Cardiac muscle cell (in vitro differentiated cells and primary cell): ENCODE data around the gene LAMA3. TPM values are rescaled to one million over a fixed set of nuclear protein-coding genes. Genes with fewer than 3 reads are reported as not detected.
A peak's percentile ranks its signal among the peaks of the same experiment; 100 is the strongest.

Experiments
- DNase-seq, 2 donors: peaks; one replicate each; pipeline versions ENCODE4 v3.0.0 to v3.0.0-alpha.2; 2010 to 2017; ENCODE audit warnings: low read depth in 1 of 2, low spot score in 1 of 2
- H3K27ac ChIP-seq: fragments of 200-600 bp; sonication (generic); 2 replicates; pipeline ENCODE4 v1.5.1; 2016
- H3K27me3 ChIP-seq: fragments of 200-600 bp; sonication (generic); 2 replicates; pipeline ENCODE4 v1.6.0; 2016; ENCODE audit warnings: control low read depth
- H3K36me3 ChIP-seq: fragments of 200-600 bp; sonication (generic); 2 replicates; pipeline ENCODE4 v1.5.1; 2016; ENCODE audit warnings: control low read depth
- H3K4me1 ChIP-seq: fragments of 200-600 bp; sonication (generic); 2 replicates; pipeline ENCODE4 v1.8.1; 2017; ENCODE audit warnings: low read depth, mild to moderate bottlenecking, mixed run types
- H3K4me3 ChIP-seq: fragments of 200-600 bp; sonication (generic); 2 replicates; pipeline ENCODE4 v1.5.1; 2016; ENCODE audit warnings: mild to moderate bottlenecking
- H3K9me3 ChIP-seq: fragments of 200-600 bp; sonication (generic); 2 replicates; pipeline ENCODE4 v1.5.1; 2017; ENCODE audit warnings: low read depth, mild to moderate bottlenecking, control low read depth
- polyA plus RNA-seq: library from polyadenylated mRNA; unstranded; fragments of >200 nt; fragmentation: Nextera tagmentation; extraction: Ambion mirVana; gene quantifications from 2 replicates; pipeline ENCODE4 v1.2.1, GENCODE V29; 2016
- total RNA-seq: library from RNA; depleted of rRNA; stranded (reverse); fragments of >200 nt; gene quantifications from 2 replicates; pipeline ENCODE4 v1.2.3, GENCODE V29; 2016
- TF ChIP-seq, protein P1 (sequence below): IDR thresholded peaks from 2 replicates; pipeline ENCODE4 v1.5.1; 2012; ENCODE audit warnings: low read depth, mild to moderate bottlenecking, low read length

Gene LAMA3
- total and polyA plus RNA-seq, 2 experiments from 2014 or later = 0.18 TPM; not detected in 1

DNA sequence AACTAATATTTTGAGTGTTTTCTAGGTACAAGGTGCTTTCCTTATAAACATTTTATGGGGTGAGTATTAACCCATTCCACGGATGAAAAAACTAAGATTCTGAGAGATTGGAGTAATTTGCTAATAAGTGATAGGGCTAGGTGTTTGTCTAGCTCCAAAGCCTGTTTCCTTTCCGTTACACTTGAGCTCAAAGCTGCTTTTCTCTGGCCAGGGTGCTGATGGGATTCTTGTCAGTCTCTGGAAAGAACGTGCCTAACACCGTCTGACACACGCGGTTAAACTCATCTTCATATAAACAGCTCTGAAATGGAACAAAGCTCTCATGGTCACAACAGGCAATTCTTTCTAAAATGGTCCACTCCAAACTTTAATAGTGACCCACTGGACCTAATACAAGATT lies 24.6 kb upstream of the LAMA3 start:
- Histone ChIP-seq H3K27me3 (peaks cover 40% of the 10 kb centered on the region), H3K9me3 (no peaks in the 10 kb centered on the region), H3K4me3 (no peak overlapping the region), H3K27ac (no peak overlapping the region), H3K36me3 (no peaks in the 10 kb centered on the region), H3K4me1 (no peaks in the 10 kb centered on the region)
- peak in 1 of 2 donors; percentile 37 for DNase-seq
- TF ChIP-seq, protein P1, sequence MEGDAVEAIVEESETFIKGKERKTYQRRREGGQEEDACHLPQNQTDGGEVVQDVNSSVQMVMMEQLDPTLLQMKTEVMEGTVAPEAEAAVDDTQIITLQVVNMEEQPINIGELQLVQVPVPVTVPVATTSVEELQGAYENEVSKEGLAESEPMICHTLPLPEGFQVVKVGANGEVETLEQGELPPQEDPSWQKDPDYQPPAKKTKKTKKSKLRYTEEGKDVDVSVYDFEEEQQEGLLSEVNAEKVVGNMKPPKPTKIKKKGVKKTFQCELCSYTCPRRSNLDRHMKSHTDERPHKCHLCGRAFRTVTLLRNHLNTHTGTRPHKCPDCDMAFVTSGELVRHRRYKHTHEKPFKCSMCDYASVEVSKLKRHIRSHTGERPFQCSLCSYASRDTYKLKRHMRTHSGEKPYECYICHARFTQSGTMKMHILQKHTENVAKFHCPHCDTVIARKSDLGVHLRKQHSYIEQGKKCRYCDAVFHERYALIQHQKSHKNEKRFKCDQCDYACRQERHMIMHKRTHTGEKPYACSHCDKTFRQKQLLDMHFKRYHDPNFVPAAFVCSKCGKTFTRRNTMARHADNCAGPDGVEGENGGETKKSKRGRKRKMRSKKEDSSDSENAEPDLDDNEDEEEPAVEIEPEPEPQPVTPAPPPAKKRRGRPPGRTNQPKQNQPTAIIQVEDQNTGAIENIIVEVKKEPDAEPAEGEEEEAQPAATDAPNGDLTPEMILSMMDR = no peak

DNA sequence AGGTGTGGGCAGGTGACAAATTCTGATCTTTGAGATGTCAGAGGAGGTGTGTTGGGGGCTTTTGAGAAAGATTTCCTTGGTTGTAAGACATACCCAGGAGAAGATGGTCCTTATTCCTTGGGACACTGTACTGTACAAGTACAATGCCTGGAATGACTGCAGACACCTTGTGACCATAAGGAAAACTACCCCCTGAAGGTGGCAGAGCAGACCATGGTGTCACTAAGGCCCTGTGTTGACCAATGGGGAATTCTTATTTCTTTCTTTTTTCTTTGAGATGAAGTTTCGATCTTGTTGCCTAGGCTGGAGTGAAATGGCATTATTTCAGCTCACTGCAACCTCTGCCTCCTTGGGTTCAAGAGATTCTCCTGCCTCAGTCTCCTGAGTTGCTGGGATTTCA lies 22.1 kb upstream of the LAMA3 start:
- H3K4me1 ChIP-seq = no peaks in the 10 kb centered on the region
- no peak overlapping the region for H3K4me3 ChIP-seq
- no peaks in the 10 kb centered on the region for H3K9me3 ChIP-seq
- DNase-seq = no peak
- H3K36me3 ChIP-seq = no peaks in the 10 kb centered on the region
- TF ChIP-seq, protein P1 = no peak
- H3K27me3 ChIP-seq = peaks cover 16% of the 10 kb centered on the region
- H3K27ac ChIP-seq = no peak overlapping the region

DNA sequence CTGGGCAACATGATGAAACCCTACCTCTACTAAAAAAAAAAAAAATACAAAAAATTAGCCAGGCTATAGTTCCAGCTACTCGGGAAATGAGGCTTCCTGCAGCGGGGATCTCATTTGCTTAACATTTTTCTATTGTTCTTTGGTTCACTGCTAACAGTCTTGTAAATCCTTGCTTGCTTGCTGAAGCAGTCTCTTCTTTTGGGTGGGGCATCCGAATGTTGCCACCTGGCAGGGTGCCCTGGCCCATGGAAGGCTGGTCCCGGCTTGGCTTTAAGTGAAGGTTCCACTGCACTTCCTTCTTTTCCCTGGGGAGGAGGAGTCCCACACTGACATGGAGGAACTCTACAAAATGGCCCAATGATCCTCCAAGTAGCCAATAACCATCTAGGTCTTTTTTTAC lies 20.5 kb upstream of the LAMA3 start:
- DNase-seq = no peak
- TF ChIP-seq, protein P1 = no peak
- Histone ChIP-seq H3K4me3 (no peak overlapping the region), H3K27me3 (peaks cover 2% of the 10 kb centered on the region), H3K4me1 (no peaks in the 10 kb centered on the region), H3K36me3 (no peaks in the 10 kb centered on the region), H3K27ac (no peak overlapping the region), H3K9me3 (no peaks in the 10 kb centered on the region)

DNA sequence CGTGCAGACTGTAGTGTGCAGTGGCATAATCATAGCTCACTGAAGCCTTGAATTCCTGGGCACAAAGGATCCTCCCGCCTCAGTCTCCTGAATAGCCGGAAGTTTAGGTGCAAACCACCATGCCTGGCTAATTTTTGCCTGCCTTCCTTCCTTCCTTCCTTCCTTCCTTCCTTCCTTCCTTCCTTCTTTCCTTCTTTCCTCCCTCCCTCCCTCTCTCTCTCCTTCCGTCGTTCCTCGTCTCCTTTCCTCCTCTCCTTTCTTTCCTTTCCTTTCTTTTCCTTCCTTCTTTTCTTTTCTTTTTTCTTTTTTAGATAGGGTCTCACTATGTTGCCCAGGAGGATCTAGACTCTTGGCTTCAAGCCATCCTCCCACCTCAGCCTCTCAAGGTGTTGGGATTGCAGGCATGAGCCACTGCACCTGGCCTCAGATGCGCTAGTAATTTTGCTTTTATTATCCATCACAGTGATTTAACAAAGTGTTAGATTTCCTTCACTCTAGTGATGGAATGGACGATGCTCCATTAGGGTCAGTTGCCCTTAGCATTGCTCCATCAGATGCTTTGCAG lies 20.0 kb upstream of the LAMA3 start:
- DNase-seq = no peak
- TF ChIP-seq, protein P1 = no peak
- Histone ChIP-seq H3K27ac (no peak overlapping the region), H3K4me1 (no peaks in the 10 kb centered on the region), H3K9me3 (no peaks in the 10 kb centered on the region), H3K27me3 (peaks cover 2% of the 10 kb centered on the region), H3K36me3 (no peaks in the 10 kb centered on the region), H3K4me3 (no peak overlapping the region)

DNA sequence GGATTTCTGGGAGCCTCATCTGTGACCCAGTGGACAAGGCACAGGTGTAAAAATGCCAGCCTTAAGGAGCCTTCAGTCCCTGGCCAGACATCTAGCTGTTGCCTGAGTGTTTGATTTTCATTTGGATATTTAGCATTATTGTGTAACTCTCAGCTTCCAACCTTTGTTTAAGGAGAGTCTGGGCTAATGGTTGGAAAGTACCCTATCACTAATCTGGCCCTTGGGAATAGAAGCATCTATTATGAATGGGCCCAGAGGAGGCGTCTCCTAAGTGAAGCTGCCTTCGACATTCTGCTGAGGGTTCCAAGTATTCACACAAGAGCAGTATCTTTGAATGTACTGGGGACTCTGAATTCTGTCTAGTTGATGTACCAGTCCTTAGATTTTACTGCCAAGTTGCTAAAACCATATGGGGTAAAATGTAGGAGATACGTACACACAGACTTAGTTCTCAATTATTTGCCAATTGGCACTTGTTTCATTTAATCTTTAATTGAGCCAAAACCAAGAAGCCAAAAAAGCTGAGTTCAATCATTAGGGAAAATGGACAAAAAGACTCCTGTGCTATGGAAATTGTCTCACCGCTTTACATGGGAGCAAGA lies 19.3 kb upstream of the LAMA3 start:
- H3K9me3 ChIP-seq = no peaks in the 10 kb centered on the region
- no peak overlapping the region for H3K4me3 ChIP-seq
- H3K27me3 ChIP-seq = peaks cover 2% of the 10 kb centered on the region
- no peaks in the 10 kb centered on the region for H3K36me3 ChIP-seq
- no peaks in the 10 kb centered on the region for H3K4me1 ChIP-seq
- TF ChIP-seq, protein P1 = no peak
- no peak overlapping the region for H3K27ac ChIP-seq
- DNase-seq = peak in 1 of 2 donors; percentile 47
